Measurements from ENCODE around the gene PSMG3.

GRCh38 chr7:1587738-1588137 lies 17.9 kb upstream of the PSMG3 start:
- TF ChIP-seq CTCF (optimal IDR thresholded peaks at IDR 0.05 in 1 of 3, IDR thresholded peaks at IDR 0.05 in 1 of 3, conservative IDR thresholded peaks at IDR 0.05 in 1 of 3; ENCODE audit: extremely low read depth in 1 of 3, insufficient read depth in 2 of 3, low read length in 3 of 3) (no peak), EZH2 (IDR thresholded peaks at IDR 0.05; ENCODE audit: low read length) (no peak)
